ENCODE data around the gene WDR90. TPM values are rescaled to one million over a fixed set of nuclear protein-coding genes. Genes with fewer than 3 reads are reported as not detected.

The WDR90 gene
- total and polyA plus RNA-seq, 2 experiments from 2014 or later = 25.9 to 42.2 TPM

DNA sequence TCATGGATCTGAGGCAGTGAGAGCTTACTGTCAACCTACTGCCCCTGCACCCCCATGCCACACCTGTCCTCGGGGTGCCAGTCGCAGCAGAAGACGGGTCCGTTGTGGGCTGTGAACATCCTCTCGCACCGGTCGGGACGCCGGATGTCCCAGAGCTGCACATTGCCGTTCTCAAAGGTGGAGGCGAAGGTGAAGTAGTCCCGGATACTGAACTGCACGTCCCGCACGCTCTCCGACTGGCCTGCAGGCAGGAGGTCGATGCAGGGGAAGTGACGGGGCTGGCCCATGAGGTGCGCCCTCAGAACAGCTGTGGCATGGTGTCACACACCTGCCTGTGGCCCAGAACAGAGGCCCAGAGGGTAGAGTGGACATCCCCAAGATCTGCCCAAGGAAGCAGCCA is 38.3 kb downstream of the WDR90 start:
- Histone ChIP-seq H3F3A (replicated peaks; ENCODE audit: low read depth) (peaks cover 10% of the 10 kb centered on the region; the same call in 1 of the 2 replicates), H3K27ac (ENCODE audit: low read depth) (no peak overlapping the region), H3K79me2 (replicated peaks; ENCODE audit: insufficient read depth) (no peaks in the 10 kb centered on the region; the same call in 1 of the 2 replicates), H4K20me1 (replicated peaks; ENCODE audit: insufficient read depth) (0 out of 2 replicates have a peak, but pooled peaks cover 1% of the 10 kb centered on the region), H2AFZ (no peak overlapping the region), H3K4me3 (no peak overlapping the region), H3K9me2 (ENCODE audit: insufficient read depth) (no peaks in the 10 kb centered on the region), H3K36me3 (ENCODE audit: insufficient read depth) (no peaks in the 10 kb centered on the region; the same call in 1 of the 2 replicates), H3K27me3 (ENCODE audit: insufficient read depth) (peaks cover 19% of the 10 kb centered on the region), H3K4me2 (no peak overlapping the region), H3K4me1 (ENCODE audit: insufficient read depth) (peaks cover 5% of the 10 kb centered on the region; the same call in 1 of the 2 replicates)
- Mint-ChIP-seq H3K4me3 (no peak overlapping the region), H3K36me3 (ENCODE audit: low read depth) (peaks cover 18% of the 10 kb centered on the region), H3K27me3 (ENCODE audit: insufficient read depth, low read depth, poor library complexity) (peaks cover 20% of the 10 kb centered on the region), H3K9me3 (no peaks in the 10 kb centered on the region; the same call in 1 of the 3 replicates), H3K27ac (no peak overlapping the region), H3K4me1 (peaks cover 2% of the 10 kb centered on the region; the same call in 2 of the 3 replicates)
- DNase-seq (ENCODE audit: low spot score) (no peak), ATAC-seq (no peak)
- no peak for TF ChIP-seq CREB1 (CRISPR knock-in tag; IDR thresholded peaks at IDR 0.05; ENCODE audit: low read depth)
- TF ChIP-seq ETS1 (IDR thresholded peaks at IDR 0.05) = no peak
- no peak for TF ChIP-seq EZH2phosphoT487 (IDR thresholded peaks at IDR 0.05; ENCODE audit: unreplicated experiment)
- no peak for TF ChIP-seq POLR2AphosphoS5 (IDR thresholded peaks at IDR 0.05; ENCODE audit: low read depth)
- no peak for TF ChIP-seq ZNF331 (CRISPR knock-in tag; IDR thresholded peaks at IDR 0.05; ENCODE audit: low read depth)
- TF ChIP-seq EZH2 (IDR thresholded peaks at IDR 0.05; ENCODE audit: low read depth, unreplicated experiment) = no peak
- TF ChIP-seq STAT1 (IDR thresholded peaks at IDR 0.05; ENCODE audit: unreplicated experiment) = no peak
- TF ChIP-seq JUNB (IDR thresholded peaks at IDR 0.05; ENCODE audit: unreplicated experiment) = no peak
- TF ChIP-seq NANOG (IDR thresholded peaks at IDR 0.05; ENCODE audit: borderline replicate concordance) = no peak
- TF ChIP-seq, protein P1, sequence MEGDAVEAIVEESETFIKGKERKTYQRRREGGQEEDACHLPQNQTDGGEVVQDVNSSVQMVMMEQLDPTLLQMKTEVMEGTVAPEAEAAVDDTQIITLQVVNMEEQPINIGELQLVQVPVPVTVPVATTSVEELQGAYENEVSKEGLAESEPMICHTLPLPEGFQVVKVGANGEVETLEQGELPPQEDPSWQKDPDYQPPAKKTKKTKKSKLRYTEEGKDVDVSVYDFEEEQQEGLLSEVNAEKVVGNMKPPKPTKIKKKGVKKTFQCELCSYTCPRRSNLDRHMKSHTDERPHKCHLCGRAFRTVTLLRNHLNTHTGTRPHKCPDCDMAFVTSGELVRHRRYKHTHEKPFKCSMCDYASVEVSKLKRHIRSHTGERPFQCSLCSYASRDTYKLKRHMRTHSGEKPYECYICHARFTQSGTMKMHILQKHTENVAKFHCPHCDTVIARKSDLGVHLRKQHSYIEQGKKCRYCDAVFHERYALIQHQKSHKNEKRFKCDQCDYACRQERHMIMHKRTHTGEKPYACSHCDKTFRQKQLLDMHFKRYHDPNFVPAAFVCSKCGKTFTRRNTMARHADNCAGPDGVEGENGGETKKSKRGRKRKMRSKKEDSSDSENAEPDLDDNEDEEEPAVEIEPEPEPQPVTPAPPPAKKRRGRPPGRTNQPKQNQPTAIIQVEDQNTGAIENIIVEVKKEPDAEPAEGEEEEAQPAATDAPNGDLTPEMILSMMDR (conservative IDR thresholded peaks at IDR 0.05; ENCODE audit: low read depth in 2 of 2) = no peak
- TF ChIP-seq ZNF114 (CRISPR knock-in tag; IDR thresholded peaks at IDR 0.05) = no peak
- TF ChIP-seq, protein P2, sequence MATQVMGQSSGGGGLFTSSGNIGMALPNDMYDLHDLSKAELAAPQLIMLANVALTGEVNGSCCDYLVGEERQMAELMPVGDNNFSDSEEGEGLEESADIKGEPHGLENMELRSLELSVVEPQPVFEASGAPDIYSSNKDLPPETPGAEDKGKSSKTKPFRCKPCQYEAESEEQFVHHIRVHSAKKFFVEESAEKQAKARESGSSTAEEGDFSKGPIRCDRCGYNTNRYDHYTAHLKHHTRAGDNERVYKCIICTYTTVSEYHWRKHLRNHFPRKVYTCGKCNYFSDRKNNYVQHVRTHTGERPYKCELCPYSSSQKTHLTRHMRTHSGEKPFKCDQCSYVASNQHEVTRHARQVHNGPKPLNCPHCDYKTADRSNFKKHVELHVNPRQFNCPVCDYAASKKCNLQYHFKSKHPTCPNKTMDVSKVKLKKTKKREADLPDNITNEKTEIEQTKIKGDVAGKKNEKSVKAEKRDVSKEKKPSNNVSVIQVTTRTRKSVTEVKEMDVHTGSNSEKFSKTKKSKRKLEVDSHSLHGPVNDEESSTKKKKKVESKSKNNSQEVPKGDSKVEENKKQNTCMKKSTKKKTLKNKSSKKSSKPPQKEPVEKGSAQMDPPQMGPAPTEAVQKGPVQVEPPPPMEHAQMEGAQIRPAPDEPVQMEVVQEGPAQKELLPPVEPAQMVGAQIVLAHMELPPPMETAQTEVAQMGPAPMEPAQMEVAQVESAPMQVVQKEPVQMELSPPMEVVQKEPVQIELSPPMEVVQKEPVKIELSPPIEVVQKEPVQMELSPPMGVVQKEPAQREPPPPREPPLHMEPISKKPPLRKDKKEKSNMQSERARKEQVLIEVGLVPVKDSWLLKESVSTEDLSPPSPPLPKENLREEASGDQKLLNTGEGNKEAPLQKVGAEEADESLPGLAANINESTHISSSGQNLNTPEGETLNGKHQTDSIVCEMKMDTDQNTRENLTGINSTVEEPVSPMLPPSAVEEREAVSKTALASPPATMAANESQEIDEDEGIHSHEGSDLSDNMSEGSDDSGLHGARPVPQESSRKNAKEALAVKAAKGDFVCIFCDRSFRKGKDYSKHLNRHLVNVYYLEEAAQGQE (IDR thresholded peaks at IDR 0.05; ENCODE audit: unreplicated experiment) = no peak
- TF ChIP-seq, protein P3, sequence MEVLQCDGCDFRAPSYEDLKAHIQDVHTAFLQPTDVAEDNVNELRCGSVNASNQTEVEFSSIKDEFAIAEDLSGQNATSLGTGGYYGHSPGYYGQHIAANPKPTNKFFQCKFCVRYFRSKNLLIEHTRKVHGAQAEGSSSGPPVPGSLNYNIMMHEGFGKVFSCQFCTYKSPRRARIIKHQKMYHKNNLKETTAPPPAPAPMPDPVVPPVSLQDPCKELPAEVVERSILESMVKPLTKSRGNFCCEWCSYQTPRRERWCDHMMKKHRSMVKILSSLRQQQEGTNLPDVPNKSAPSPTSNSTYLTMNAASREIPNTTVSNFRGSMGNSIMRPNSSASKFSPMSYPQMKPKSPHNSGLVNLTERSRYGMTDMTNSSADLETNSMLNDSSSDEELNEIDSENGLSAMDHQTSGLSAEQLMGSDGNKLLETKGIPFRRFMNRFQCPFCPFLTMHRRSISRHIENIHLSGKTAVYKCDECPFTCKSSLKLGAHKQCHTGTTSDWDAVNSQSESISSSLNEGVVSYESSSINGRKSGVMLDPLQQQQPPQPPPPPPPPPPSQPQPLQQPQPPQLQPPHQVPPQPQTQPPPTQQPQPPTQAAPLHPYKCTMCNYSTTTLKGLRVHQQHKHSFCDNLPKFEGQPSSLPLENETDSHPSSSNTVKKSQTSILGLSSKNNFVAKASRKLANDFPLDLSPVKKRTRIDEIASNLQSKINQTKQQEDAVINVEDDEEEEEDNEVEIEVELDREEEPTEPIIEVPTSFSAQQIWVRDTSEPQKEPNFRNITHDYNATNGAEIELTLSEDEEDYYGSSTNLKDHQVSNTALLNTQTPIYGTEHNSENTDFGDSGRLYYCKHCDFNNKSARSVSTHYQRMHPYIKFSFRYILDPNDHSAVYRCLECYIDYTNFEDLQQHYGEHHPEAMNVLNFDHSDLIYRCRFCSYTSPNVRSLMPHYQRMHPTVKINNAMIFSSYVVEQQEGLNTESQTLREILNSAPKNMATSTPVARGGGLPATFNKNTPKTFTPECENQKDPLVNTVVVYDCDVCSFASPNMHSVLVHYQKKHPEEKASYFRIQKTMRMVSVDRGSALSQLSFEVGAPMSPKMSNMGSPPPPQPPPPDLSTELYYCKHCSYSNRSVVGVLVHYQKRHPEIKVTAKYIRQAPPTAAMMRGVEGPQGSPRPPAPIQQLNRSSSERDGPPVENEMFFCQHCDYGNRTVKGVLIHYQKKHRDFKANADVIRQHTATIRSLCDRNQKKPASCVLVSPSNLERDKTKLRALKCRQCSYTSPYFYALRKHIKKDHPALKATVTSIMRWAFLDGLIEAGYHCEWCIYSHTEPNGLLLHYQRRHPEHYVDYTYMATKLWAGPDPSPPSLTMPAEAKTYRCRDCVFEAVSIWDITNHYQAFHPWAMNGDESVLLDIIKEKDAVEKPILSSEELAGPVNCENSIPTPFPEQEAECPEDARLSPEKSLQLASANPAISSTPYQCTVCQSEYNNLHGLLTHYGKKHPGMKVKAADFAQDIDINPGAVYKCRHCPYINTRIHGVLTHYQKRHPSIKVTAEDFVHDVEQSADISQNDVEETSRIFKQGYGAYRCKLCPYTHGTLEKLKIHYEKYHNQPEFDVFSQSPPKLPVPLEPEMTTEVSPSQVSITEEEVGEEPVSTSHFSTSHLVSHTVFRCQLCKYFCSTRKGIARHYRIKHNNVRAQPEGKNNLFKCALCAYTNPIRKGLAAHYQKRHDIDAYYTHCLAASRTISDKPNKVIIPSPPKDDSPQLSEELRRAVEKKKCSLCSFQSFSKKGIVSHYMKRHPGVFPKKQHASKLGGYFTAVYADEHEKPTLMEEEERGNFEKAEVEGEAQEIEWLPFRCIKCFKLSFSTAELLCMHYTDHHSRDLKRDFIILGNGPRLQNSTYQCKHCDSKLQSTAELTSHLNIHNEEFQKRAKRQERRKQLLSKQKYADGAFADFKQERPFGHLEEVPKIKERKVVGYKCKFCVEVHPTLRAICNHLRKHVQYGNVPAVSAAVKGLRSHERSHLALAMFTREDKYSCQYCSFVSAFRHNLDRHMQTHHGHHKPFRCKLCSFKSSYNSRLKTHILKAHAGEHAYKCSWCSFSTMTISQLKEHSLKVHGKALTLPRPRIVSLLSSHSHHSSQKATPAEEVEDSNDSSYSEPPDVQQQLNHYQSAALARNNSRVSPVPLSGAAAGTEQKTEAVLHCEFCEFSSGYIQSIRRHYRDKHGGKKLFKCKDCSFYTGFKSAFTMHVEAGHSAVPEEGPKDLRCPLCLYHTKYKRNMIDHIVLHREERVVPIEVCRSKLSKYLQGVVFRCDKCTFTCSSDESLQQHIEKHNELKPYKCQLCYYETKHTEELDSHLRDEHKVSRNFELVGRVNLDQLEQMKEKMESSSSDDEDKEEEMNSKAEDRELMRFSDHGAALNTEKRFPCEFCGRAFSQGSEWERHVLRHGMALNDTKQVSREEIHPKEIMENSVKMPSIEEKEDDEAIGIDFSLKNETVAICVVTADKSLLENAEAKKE (CRISPR knock-in tag; IDR thresholded peaks at IDR 0.05) = no peak
